IMR-90 (cell line): ENCODE results near the gene METTL8. TPM values are rescaled to one million over a fixed set of nuclear protein-coding genes. Genes with fewer than 3 reads are reported as not detected.
A peak's percentile ranks its signal among the peaks of the same experiment; 100 is the strongest.

ENCODE experiments used
- ATAC-seq: fragments of 200-7000 bp; cut with Tn5 transposase; 2 replicates; pipeline ENCODE4 v1.9.1; 2020; ENCODE audit warnings: low read depth, mild to moderate bottlenecking, moderate library complexity
- BruUV-seq: library from RNA; stranded (reverse); fragments of 400-500 nt; replicated peaks from 2 replicates; lab custom pipeline; 2021; lab: Mats Ljungman, UMichigan
- CTCF ChIA-PET: fragments of 300-600 bp; formaldehyde crosslinking; extraction: SDS; loops from one replicate; lab custom pipeline; 2021; ENCODE audit warnings: antibody characterized with exemption; lab: Yijun Ruan, JAX
- POLR2A ChIA-PET: fragments of 300-600 bp; sonication (Branson Sonifier 250); formaldehyde crosslinking; loops from one replicate; lab custom pipeline; 2022; ENCODE audit warnings: antibody characterized with exemption; ENCODE audit not compliant: unreplicated experiment; lab: Charles Lee
- DNase-seq: peaks from one replicate; pipeline ENCODE4 v3.0.0; 2013
- H2AFZ ChIP-seq: replicated peaks from 2 replicates; pipeline ENCODE3; 2013; ENCODE audit warnings: low read length, mild to moderate bottlenecking; ENCODE audit not compliant: poor library complexity
- H2AK5ac ChIP-seq: 2 replicates; pipeline ENCODE4 v1.6.1; 2013; ENCODE audit warnings: low read depth, low read length, inconsistent platforms
- H2AK9ac ChIP-seq: replicated peaks from 2 replicates; pipeline ENCODE3; 2013; ENCODE audit warnings: mild to moderate bottlenecking, low read depth, low read length, moderate library complexity; ENCODE audit not compliant: poor library complexity
- H2BK120ac ChIP-seq: 2 replicates; pipeline ENCODE4 v1.6.1; 2013; ENCODE audit warnings: low read depth, low read length, inconsistent platforms
- H2BK15ac ChIP-seq: 3 replicates; pipeline ENCODE4 v1.6.1; 2013; ENCODE audit warnings: low read depth, low read length, inconsistent platforms
- H2BK20ac ChIP-seq: 2 replicates; pipeline ENCODE4 v1.6.1; 2013; ENCODE audit warnings: low read depth, mild to moderate bottlenecking, inconsistent platforms, low read length, moderate library complexity
- H2BK5ac ChIP-seq: 2 replicates; pipeline ENCODE4 v1.6.1; 2013; ENCODE audit warnings: mild to moderate bottlenecking, low read depth, low read length, inconsistent platforms; ENCODE audit not compliant: poor library complexity, severe bottlenecking
- H3K14ac ChIP-seq: replicated peaks from 2 replicates; pipeline ENCODE4 v1.6.1; 2013; ENCODE audit warnings: low read depth, low read length, inconsistent platforms
- H3K18ac ChIP-seq: 2 replicates; pipeline ENCODE4 v1.6.1; 2013; ENCODE audit warnings: low read depth, low read length, control low read depth
- H3K23ac ChIP-seq: 2 replicates; pipeline ENCODE4 v1.6.1; 2013; ENCODE audit warnings: low read depth, low read length, inconsistent platforms
- H3K27ac ChIP-seq: 2 replicates; pipeline ENCODE4 v1.5.1; 2013; ENCODE audit warnings: mild to moderate bottlenecking, control low read depth, low read length; ENCODE audit not compliant: insufficient read depth
- H3K27me3 ChIP-seq: 2 replicates; pipeline ENCODE4 v1.6.1; 2013; ENCODE audit warnings: low read length; ENCODE audit not compliant: control insufficient read depth, insufficient read depth
- H3K36me3 ChIP-seq: 2 replicates; pipeline ENCODE4 v1.6.1; 2013; ENCODE audit warnings: low read length, mixed read lengths; ENCODE audit not compliant: control insufficient read depth, insufficient read depth
- H3K4ac ChIP-seq: 2 replicates; pipeline ENCODE4 v1.6.1; 2013; ENCODE audit warnings: low read depth, low read length, inconsistent platforms
- H3K4me1 ChIP-seq: 2 replicates; pipeline ENCODE4 v1.6.1; 2013; ENCODE audit warnings: low read length, mixed read lengths; ENCODE audit not compliant: control insufficient read depth, insufficient read depth
- H3K4me2 ChIP-seq: 2 replicates; pipeline ENCODE4 v1.6.1; 2013; ENCODE audit warnings: low read depth, mild to moderate bottlenecking, control low read depth, low read length, moderate library complexity
- H3K4me3 ChIP-seq: 2 replicates; pipeline ENCODE4 v1.5.1; 2013; ENCODE audit warnings: low read depth, mild to moderate bottlenecking, control low read depth, low read length, moderate library complexity; ENCODE audit not compliant: insufficient read depth
- H3K56ac ChIP-seq: 2 replicates; pipeline ENCODE4 v1.6.1; 2013; ENCODE audit warnings: low read length, inconsistent platforms; ENCODE audit not compliant: insufficient read depth; ENCODE audit errors: extremely low read depth
- H3K79me1 ChIP-seq, 2 experiments: 2 replicates each; pipeline ENCODE4 v1.6.1; 2013; ENCODE audit warnings: low read length in 2 of 2, inconsistent platforms in 1 of 2, low read depth in 1 of 2
- H3K9ac ChIP-seq: 2 replicates; pipeline ENCODE4 v1.6.1; 2013; ENCODE audit warnings: low read depth, low read length, control low read depth
- H3K9me1 ChIP-seq: 2 replicates; pipeline ENCODE4 v1.6.1; 2013; ENCODE audit warnings: low read length, inconsistent platforms; ENCODE audit not compliant: insufficient read depth
- H3K9me3 ChIP-seq: 2 replicates; pipeline ENCODE4 v1.6.1; 2013; ENCODE audit warnings: low read length; ENCODE audit not compliant: control insufficient read depth, insufficient read depth
- H4K20me1 ChIP-seq: 2 replicates; pipeline ENCODE4 v1.6.1; 2013; ENCODE audit warnings: low read length, inconsistent platforms; ENCODE audit not compliant: insufficient read depth
- H4K5ac ChIP-seq: 2 replicates; pipeline ENCODE4 v1.6.1; 2013; ENCODE audit warnings: mild to moderate bottlenecking, low read depth, low read length, control low read depth
- H4K8ac ChIP-seq, 2 experiments: 2 replicates each; pipeline ENCODE4 v1.6.1; 2013; ENCODE audit warnings: low read depth in 2 of 2, low read length in 2 of 2, control low read depth in 1 of 2, inconsistent platforms in 1 of 2
- H4K91ac ChIP-seq: 2 replicates; pipeline ENCODE4 v1.6.1; 2013; ENCODE audit warnings: low read depth, low read length, inconsistent platforms; ENCODE audit not compliant: insufficient read depth
- BHLHE40 ChIP-seq: fragments of 150-350 bp; IDR thresholded peaks from 2 replicates; pipeline ENCODE4 v1.6.1; 2016; ENCODE audit warnings: mild to moderate bottlenecking, low read depth, low read length
- CEBPB ChIP-seq: IDR thresholded peaks from 2 replicates; pipeline ENCODE4 v1.6.1; 2012; ENCODE audit warnings: low read depth, low read length, improper control_type of control experiment
- CHD1 ChIP-seq: IDR thresholded peaks from 2 replicates; pipeline ENCODE4 v1.6.1; 2012; ENCODE audit warnings: low read depth, low read length, improper control_type of control experiment
- ELK1 ChIP-seq: fragments of 150-350 bp; IDR thresholded peaks from 2 replicates; pipeline ENCODE4 v1.6.1; 2016; ENCODE audit warnings: low read depth, mild to moderate bottlenecking, low read length, moderate library complexity, borderline replicate concordance
- FOS ChIP-seq: fragments of 150-350 bp; IDR thresholded peaks from 2 replicates; pipeline ENCODE4 v1.6.1; 2016; ENCODE audit warnings: low read depth, low read length
- MAFK ChIP-seq: IDR thresholded peaks from 2 replicates; pipeline ENCODE4 v1.6.1; 2012; ENCODE audit warnings: low read depth, low read length, improper control_type of control experiment
- MAZ ChIP-seq: IDR thresholded peaks from 2 replicates; pipeline ENCODE4 v1.6.1; 2012; ENCODE audit warnings: low read depth, mild to moderate bottlenecking, low read length, improper control_type of control experiment, moderate library complexity, borderline replicate concordance
- MXI1 ChIP-seq: IDR thresholded peaks from 2 replicates; pipeline ENCODE4 v1.6.1; 2012; ENCODE audit warnings: low read depth, mild to moderate bottlenecking, low read length, moderate library complexity, borderline replicate concordance
- NFE2L2 ChIP-seq: fragments of 150-350 bp; IDR thresholded peaks from 2 replicates; pipeline ENCODE4 v1.6.1; 2016; ENCODE audit warnings: low read depth, mild to moderate bottlenecking, low read length
- POLR2A ChIP-seq: IDR thresholded peaks from 2 replicates; pipeline ENCODE4 v1.6.1; 2012; ENCODE audit warnings: mild to moderate bottlenecking, low read depth, low read length
- RFX5 ChIP-seq: IDR thresholded peaks from 2 replicates; pipeline ENCODE4 v1.8.0; 2012; ENCODE audit warnings: low read depth, mild to moderate bottlenecking, low read length, moderate library complexity
- SMC3 ChIP-seq: fragments of 150-350 bp; IDR thresholded peaks from 2 replicates; pipeline ENCODE4 v1.6.1; 2016; ENCODE audit warnings: low read depth, mild to moderate bottlenecking, antibody characterized with exemption, low read length, moderate library complexity
- USF2 ChIP-seq: fragments of 150-350 bp; IDR thresholded peaks from 2 replicates; pipeline ENCODE4 v1.6.1; 2017; ENCODE audit warnings: mild to moderate bottlenecking, antibody characterized with exemption, low read length, low read depth
- WGBS, 2 experiments: methylation state at CpG; one replicate each; pipeline versions ENCODE4 v1.1.5 to v1.1.7; 2013; ENCODE audit warnings: missing lambda C conversion rate in 2 of 2; ENCODE audit not compliant: insufficient read length in 1 of 2; ENCODE audit errors: extremely low coverage in 2 of 2; 5-methylcytosine and 5-hydroxymethylcytosine counted together
- dilution Hi-C: fragments of 300-500 bp; cut with HindIII; formaldehyde crosslinking; loops from one replicate; pipeline ENCODE4 v1.14.3; 2018; ENCODE audit warnings: low sequenced_read_pairs; ENCODE audit not compliant: unreplicated experiment
- in situ Hi-C: fragments of 300-500 bp; cut with MboI; formaldehyde crosslinking; loops from 3 replicates; pipeline ENCODE4 v1.14.3; 2019; ENCODE audit warnings: low sequenced_read_pairs, inconsistent platforms, mixed read lengths
- intact Hi-C: fragments of 100-400 bp; cut with micrococcal nuclease; formaldehyde crosslinking; loops from 2 replicates; pipeline ENCODE4 v1.10.0; 2022
- polyA plus RNA-seq, 3 experiments: library from polyadenylated mRNA; depleted of rRNA; stranded (reverse); fragments of >200 nt; gene quantifications; 2 replicates each; pipeline ENCODE4 v1.2.3, GENCODE V29; 2012; ENCODE audit warnings: low replicate concordance in 1 of 3
- total RNA-seq: library from RNA; depleted of rRNA; stranded (reverse); fragments of >200 nt; gene quantifications from 2 replicates; pipeline ENCODE4 v1.2.3, GENCODE V29; 2012
- TF ChIP-seq, protein P1 (sequence below): conservative IDR thresholded peaks from 2 replicates; pipeline ENCODE4 v1.5.1; 2012; ENCODE audit warnings: mild to moderate bottlenecking, low read depth, low read length, improper control_type of control experiment

METTL8 gene
- total and polyA plus RNA-seq, 2 of the 4 experiments (the other 2 are of a cell fraction): 6.9 to 10.6 TPM

GRCh38 chr2:171345971-171346722, 87.6 kb downstream of the METTL8 start:
- peak overlapping the region; percentile 3; the same call in 1 of the 2 replicates for H3K18ac ChIP-seq
- POLR2A ChIA-PET: interaction anchor here (0.6 kb wide), 1 partner anchor 85 kb away, joined by 5 read pairs; no protein-coding TSS in a partner anchor
- H3K4me3 ChIP-seq: no peak overlapping the region
- peak overlapping the region; percentile 78; the same call in 1 of the 3 replicates for H2BK15ac ChIP-seq
- H3K9ac ChIP-seq: no peak overlapping the region
- dilution Hi-C loops: no loop called here
- H3K14ac ChIP-seq: peak overlapping the region; percentile 39; the same call in 1 of the 2 replicates
- H4K20me1 ChIP-seq: no peaks in the 10 kb centered on the region
- DNase-seq (no peak), ATAC-seq (no peak)
- H3K56ac ChIP-seq: no peak overlapping the region
- CTCF ChIA-PET: interaction anchor here (0.6 to 1.7 kb wide), 2 partner anchors 70 to 94 kb away, joined by 5 read pairs; no protein-coding TSS in a partner anchor
- H3K4me1 ChIP-seq: peaks cover 11% of the 10 kb centered on the region
- no peak overlapping the region for H3K27ac ChIP-seq
- H2BK120ac ChIP-seq: peak overlapping the region; percentile 85
- no peak overlapping the region for H2BK5ac ChIP-seq
- H4K8ac ChIP-seq: peak overlapping the region in 1 of 2 experiments; percentile 69; a peak in 1 of 4 replicates
- H3K9me1 ChIP-seq: peaks cover 13% of the 10 kb centered on the region; the same call in 1 of the 2 replicates
- no peaks in the 10 kb centered on the region for H3K27me3 ChIP-seq
- in situ Hi-C loops: no loop called here
- no peak overlapping the region for H3K4me2 ChIP-seq
- BruUV-seq: no TSS peak
- H3K79me1 ChIP-seq: peaks cover 0 to 10% of the 10 kb centered on the region in 2 experiments; a peak in 1 of 4 replicates
- H3K36me3 ChIP-seq: no peaks in the 10 kb centered on the region
- H2BK20ac ChIP-seq: peak overlapping the region; percentile 84
- no CpG with 5 or more reads among the region's 3 CpGs for WGBS, 2 experiments
- H2AFZ ChIP-seq: no peak overlapping the region
- intact Hi-C loops: loop anchor here (5.0 kb wide), 1 partner anchor 66 kb away; no protein-coding TSS in a partner anchor
- peak overlapping the region; percentile 81; the same call in 1 of the 2 replicates for H3K4ac ChIP-seq
- H3K9me3 ChIP-seq: no peaks in the 10 kb centered on the region
- H2AK9ac ChIP-seq: no peak overlapping the region
- H4K5ac ChIP-seq: no peak overlapping the region
- peak overlapping the region; percentile 67; the same call in 1 of the 2 replicates for H2AK5ac ChIP-seq
- H3K23ac ChIP-seq: no peak overlapping the region
- TF ChIP-seq POLR2A (no peak), BHLHE40 (no peak), CEBPB (no peak), MAZ (no peak), NFE2L2 (no peak), FOS (no peak), RFX5 (no peak), SMC3 (no peak), CHD1 (no peak), MXI1 (no peak), ELK1 (no peak), MAFK (no peak), USF2 (no peak)
- TF ChIP-seq, protein P1, sequence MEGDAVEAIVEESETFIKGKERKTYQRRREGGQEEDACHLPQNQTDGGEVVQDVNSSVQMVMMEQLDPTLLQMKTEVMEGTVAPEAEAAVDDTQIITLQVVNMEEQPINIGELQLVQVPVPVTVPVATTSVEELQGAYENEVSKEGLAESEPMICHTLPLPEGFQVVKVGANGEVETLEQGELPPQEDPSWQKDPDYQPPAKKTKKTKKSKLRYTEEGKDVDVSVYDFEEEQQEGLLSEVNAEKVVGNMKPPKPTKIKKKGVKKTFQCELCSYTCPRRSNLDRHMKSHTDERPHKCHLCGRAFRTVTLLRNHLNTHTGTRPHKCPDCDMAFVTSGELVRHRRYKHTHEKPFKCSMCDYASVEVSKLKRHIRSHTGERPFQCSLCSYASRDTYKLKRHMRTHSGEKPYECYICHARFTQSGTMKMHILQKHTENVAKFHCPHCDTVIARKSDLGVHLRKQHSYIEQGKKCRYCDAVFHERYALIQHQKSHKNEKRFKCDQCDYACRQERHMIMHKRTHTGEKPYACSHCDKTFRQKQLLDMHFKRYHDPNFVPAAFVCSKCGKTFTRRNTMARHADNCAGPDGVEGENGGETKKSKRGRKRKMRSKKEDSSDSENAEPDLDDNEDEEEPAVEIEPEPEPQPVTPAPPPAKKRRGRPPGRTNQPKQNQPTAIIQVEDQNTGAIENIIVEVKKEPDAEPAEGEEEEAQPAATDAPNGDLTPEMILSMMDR: no peak
- H4K91ac ChIP-seq: peak overlapping the region; percentile 67; the same call in 1 of the 2 replicates
